HuH-7 (cell line): ENCODE measurements around the gene MAD2L1.
A peak's percentile ranks its signal among the peaks of the same experiment; 100 is the strongest.

ENCODE experiments used
- DNase-seq: peaks from one replicate; pipeline ENCODE4 v3.0.0; 2011; ENCODE audit warnings: low spot score

The MAD2L1 gene

DNA sequence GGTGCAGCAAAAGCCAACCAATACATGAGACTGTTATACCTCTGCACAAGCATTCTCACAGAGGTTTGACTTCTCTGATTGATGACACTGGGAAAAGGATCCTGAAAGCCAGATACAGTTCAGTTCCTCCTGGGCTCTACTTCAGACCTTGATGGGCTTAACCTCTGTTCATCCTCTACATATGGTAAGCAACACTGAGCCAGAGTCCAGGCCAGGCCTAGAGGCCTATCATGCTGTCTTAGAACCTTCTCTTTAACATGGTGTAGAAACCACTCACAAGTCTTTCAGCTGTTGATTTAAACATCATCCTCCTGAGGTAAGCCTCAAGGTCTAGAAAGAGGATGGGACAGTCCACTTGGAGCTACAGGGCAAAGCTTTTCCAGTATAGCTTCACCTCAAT, 9.2 kb downstream of the MAD2L1 start:
- no peak for DNase-seq

DNA sequence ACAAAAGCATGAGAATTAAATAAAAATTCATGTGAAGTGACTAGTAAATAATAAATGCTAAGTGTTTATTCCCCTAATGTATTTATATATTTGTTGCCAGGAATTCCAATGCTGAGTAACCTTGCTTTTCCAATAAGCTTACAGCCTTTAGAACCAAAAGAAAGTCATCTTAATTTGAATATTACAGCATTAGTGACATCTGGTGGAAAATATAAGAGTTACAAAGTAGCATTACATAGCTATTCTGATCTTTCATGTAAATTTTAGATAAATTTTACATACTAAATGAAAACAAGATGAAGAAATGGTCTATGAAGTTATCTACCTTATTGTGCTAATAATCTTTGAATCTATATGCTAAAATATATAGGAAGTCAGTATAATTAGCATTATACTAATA, 10.4 kb downstream of the MAD2L1 start:
- DNase-seq = no peak

GRCh38 chr4:120055795-120056194, 10.9 kb downstream of the MAD2L1 start:
- DNase-seq = no peak

- DNase-seq = no peak
These were observed 11.5 kb downstream of the MAD2L1 start for GRCh38 chr4:120055162-120055561.

DNA sequence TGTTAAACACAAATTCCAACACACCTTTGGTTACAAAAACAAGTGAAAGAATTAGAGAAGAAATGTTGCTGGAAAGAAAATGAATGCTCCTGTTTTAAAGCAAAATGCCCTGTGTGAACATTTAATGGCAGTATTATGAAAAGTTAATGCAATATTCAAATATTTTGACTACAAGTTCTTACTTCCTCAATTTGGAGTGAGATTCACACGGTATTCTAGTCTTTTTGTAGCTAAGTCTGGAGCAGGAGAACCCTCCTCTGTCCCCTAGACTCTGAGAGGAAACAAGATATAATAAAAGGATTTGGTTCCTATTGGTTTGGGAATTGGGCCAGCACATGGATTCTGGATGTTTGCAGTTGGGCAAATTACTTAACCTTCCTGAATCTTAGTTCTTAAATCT, 12.7 kb downstream of the MAD2L1 start:
- no peak for DNase-seq

- no peak for DNase-seq
These were observed 13.8 kb downstream of the MAD2L1 start for GRCh38 chr4:120052856-120053255.

DNA sequence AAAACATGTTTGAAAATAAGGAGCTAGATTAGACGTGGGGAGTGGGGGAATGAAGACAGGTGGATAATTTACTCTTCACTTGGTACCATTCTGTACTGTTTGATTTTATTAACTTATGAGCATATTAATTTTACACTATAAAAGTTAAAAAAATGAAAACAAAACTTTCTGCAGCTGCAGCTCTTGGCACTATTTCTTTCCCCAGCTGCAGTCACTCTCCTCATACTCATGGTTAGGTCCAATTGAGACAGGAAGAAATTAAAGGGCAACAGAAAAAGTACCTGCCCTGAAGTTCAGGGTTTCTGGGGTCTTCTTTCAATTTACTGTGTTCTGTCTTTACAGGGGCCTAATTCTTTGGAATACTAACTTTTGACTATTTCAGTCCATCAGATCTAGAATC, 15.4 kb downstream of the MAD2L1 start:
- DNase-seq = no peak

DNA sequence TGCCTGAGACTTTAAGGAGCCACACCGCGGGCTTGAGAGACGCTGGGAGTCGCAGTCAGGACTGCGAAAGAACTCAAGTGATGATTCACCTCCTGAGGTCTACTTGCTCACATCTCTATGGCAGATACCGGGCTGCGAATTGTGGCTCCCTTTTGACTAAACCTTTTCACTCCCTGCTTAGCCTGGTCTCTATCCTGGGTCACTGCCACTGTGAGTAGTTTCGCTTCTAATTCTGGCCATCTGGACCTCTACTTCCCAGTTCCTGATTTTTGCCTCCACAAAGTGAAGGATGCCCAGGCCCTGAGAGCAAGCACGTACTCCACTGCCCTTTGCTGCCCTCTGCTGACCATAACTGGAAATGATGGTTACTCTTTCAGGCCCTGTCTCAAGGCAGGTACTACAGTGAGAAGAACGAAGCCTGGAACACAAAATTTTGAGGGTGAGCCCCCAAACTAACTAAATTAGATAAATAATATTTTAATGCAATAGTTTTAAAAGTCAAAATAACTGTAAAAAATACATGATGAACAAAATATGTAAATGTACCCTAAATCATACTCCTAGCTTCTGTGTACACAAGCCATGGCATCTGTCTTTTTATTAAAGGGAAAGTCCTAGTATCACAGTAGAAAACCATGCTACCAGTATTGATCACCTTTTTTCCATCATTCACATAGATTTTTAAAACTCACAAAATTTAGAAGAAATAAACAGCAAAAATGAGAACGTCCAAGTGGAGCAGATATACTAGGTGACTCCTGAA, 16.7 kb downstream of the MAD2L1 start:
- DNase-seq = peak; percentile 26

GRCh38 chr4:120043828-120044227, 22.8 kb downstream of the MAD2L1 start:
- no peak for DNase-seq

DNA sequence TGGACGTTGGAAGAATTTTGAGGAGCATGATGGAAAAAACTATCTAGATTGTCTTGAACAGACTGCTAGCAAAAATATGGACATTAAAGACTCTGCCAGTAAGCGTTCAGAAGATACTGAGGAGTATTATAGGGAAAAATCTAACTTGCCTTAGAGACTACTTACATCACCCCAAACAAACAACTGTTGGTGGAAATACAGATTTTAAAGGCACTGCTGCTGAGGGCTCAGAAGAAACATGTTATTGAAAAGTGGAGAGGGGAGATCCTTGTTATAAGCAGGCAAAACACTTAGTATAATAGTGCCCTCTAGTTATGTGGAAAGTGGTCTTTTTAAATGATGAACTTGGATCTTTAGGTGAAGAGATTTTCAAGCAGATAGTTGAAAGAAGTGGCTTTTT, 29.2 kb downstream of the MAD2L1 start:
- DNase-seq = no peak

- no peak for DNase-seq
These were observed 31.7 kb downstream of the MAD2L1 start for GRCh38 chr4:120034913-120035312.

DNA sequence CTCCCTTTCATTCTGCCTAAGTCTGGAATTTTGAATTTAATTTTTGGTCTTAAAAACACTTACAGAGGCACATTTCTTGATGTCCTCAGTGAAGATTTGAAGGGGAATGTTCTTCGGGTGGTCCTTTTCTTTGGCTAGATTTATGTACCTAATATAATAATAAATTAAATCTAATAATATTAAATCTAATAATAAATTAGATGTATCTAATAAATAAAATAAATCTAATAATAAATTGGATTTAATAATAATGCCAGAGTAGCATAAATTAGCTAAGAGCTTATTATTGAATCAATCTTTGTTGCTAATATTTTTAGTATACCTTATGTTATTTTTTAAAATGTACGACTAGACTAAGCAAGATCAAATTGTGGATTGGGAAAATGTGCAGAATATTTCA, 39.8 kb downstream of the MAD2L1 start:
- DNase-seq = no peak

- no peak for DNase-seq
These were observed 41.1 kb downstream of the MAD2L1 start for GRCh38 chr4:120025516-120025915.

- DNase-seq = no peak
These were observed 47.9 kb downstream of the MAD2L1 start for GRCh38 chr4:120018786-120019185.

- DNase-seq = no peak
These were observed 48.5 kb downstream of the MAD2L1 start for GRCh38 chr4:120017939-120018692.

- no peak for DNase-seq
These were observed 54.9 kb downstream of the MAD2L1 start for GRCh38 chr4:120011725-120012124.

DNA sequence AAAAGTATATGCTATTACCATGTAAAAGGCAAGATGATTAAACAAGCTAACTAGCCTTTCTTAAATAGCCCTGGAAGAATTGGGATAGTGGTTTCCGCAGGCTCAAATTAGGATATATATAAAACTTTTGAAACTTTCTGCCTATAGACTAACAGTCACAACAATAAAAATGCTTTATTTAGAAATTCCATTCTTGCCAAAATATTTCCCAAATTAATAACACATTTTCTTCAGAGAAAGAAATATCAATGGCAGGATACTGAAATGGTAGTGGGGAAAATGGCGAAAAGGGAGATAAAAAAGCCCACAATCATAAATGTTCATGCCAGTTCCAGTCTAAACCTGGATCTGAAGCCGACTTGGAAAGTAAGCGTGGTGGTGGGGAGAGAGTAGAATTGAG, 56.0 kb downstream of the MAD2L1 start:
- DNase-seq = no peak

DNA sequence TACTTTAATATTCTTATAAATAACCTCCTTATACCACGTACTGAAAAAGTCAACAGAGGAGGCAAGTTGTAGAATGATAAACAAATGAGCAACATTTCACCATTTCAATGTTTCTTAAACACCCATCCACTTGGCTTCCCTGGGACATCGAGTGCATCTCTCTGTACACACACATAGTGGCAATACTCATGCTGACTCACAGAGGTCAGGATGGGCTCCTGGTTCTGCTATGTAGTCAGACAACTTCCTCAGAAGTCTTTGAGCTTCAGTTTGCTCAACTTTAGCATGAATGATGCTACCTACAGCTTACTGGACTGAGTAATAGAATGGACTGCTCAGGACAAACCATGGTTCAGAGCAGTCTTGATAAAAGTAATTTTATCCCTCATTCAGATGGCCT, 56.9 kb downstream of the MAD2L1 start:
- DNase-seq = no peak

- DNase-seq = no peak
These were observed 57.7 kb downstream of the MAD2L1 start for GRCh38 chr4:120008957-120009356.

GRCh38 chr4:120007896-120008436, 58.7 kb downstream of the MAD2L1 start:
- no peak for DNase-seq

DNA sequence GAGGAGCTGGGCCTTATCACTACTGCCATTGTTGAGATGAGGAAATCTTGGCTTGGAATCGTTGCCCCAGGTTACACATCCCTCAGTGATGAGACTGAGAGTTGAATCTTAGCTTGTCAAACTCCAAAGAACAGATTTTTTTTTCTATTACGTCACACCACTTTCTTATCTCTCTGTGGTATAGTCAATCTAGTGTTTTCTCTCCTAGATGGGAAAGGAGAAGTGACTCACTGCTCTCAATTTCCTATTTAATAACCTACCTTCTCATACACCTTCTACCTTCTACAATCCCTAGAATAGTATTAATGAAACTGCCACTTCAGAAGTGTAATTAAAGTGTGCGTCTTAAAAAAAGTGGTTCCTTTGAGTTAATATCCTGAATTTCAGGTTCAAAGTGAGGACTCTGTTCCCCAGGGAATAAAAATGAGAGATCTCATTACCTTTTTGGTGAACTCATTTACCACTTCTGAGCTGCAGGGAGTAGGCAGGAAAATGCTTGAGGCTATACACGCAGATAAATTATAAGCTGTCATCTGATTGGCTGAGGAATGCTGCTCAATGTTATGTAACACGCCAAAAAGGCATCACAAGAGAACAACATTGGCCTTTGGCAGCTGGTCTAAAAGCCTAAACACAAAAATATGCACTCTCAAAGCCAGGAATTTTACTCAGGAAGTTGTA, 59.3 kb downstream of the MAD2L1 start:
- no peak for DNase-seq
